Measurements from ENCODE around the gene GPR146. TPM values are rescaled to one million over a fixed set of nuclear protein-coding genes. Genes with fewer than 3 reads are reported as not detected.
"Not testable (repeated sequence)": the region's sequence is repeated elsewhere in the genome, so short reads cannot be mapped to it uniquely, and the experiment has no call there.

Gene GPR146
- total RNA-seq, 1 donor from 2014 or later = 36.1 TPM

DNA sequence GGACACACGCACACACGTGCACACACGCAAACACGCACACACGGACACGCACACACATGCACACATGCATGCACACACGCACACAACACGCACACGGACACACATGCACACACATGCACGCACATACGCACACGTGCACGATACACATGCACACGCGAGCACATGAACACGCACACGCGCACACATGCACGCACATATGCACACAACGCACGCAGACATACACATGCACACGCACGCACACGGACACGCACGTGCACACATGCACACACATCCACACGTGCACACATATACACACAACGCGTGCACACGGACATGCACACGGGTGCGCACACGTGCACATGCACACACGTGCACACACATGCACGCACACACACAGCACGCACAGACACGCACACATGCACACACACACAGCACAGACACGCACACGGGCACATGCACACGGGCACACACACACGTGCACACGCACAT is 26.2 kb downstream of the GPR146 start:
- Histone ChIP-seq H3K4me1 (peaks cover 10% of the 10 kb centered on the region), H3K4me3 (no peak overlapping the region), H3K36me3 (no peaks in the 10 kb centered on the region), H3K27me3 (no peaks in the 10 kb centered on the region), H3K9me3 (no peaks in the 10 kb centered on the region), H3K27ac (no peak overlapping the region)
- no peak for DNase-seq (ENCODE audit: extremely low spot score in 2 of 2)
- TF ChIP-seq POLR2AphosphoS5 (IDR thresholded peaks at IDR 0.05; ENCODE audit: insufficient read depth in 1 of 2, low read depth in 1 of 2) = no peak
- TF ChIP-seq POLR2A (IDR thresholded peaks at IDR 0.05) = no peak
- no peak for TF ChIP-seq CTCF (IDR thresholded peaks at IDR 0.05)
- intact Hi-C loops (cut with DNase I) = no loop called here

DNA sequence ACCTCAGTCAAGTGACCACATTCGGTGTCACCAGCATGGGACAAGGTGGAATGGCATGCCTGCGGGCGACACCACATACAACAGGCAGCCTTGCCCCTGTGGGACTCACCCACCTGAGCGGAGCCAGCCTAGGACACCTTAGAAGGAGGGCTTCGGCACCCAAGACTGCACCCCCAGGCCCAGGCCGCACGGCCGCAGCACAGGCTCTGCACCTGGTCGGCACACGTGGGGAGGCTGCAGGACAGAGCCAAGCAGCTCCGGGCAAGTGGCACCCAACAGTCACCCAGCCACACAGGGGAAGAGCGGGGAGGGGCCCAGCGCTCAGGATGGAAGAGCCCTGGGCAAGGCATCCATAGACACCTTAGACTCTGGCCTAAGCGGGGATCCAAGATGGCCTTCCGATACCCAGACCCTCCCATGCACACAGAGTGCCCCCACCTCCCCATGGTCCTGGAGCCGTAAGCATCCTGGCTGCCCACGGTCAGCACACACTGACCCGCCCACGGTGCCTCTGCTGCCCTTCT is 27.4 kb downstream of the GPR146 start:
- Histone ChIP-seq H3K4me1 (peaks cover 11% of the 10 kb centered on the region), H3K4me3 (no peak overlapping the region), H3K9me3 (no peaks in the 10 kb centered on the region), H3K36me3 (no peaks in the 10 kb centered on the region), H3K27me3 (no peaks in the 10 kb centered on the region), H3K27ac (no peak overlapping the region)
- TF ChIP-seq POLR2AphosphoS5 (IDR thresholded peaks at IDR 0.05; ENCODE audit: insufficient read depth in 1 of 2, low read depth in 1 of 2) (no peak), POLR2A (IDR thresholded peaks at IDR 0.05) (no peak), CTCF (IDR thresholded peaks at IDR 0.05) (no peak)
- no peak for DNase-seq (ENCODE audit: extremely low spot score in 2 of 2)
- intact Hi-C loops (cut with DNase I) = no loop called here

DNA sequence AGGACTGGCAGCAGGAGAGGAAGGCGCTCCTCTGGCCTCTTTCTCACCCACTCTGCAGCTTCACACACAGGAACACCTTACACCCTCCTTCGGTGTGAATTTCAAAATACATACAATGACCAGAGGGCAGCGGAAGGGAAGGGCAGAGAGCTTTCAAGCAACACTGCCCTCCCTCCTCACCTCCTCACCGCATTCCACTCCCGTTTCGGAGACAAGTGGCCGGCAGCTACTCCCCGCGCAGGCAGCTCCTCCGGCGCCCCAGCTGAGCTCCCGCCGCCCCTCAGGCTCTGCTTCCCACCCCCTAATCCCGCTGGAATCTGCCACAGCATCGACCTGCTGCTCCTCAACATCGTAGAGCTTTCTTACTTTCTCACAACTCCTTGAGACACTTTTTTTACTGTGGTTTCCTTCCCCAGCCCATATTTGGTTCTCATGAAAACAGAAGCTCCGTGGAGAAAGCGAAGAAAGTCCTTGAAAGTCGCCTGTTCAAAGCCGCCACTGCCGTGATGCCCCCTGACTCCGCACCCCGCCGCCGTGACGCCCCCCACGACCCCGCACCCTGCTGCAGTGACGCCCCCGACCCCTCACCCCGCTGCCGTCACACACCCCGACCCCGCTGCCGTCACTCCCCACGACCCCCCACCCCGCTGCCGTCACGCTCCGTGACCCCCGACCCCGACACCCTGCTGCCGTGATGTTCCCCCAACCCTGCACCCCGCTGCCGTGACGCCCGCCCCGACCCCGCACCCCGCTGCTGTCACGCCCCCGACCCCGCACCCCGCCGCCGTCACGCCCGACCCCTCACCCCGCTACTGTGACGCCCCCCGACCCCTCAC is 29.0 kb downstream of the GPR146 start:
- no peak overlapping the region for H3K4me3 ChIP-seq
- no peaks in the 10 kb centered on the region for H3K36me3 ChIP-seq
- peaks cover 12% of the 10 kb centered on the region for H3K4me1 ChIP-seq
- H3K27me3 ChIP-seq = no peaks in the 10 kb centered on the region
- H3K9me3 ChIP-seq = no peaks in the 10 kb centered on the region
- no peak for DNase-seq (ENCODE audit: extremely low spot score in 2 of 2)
- H3K27ac ChIP-seq = no peak overlapping the region
- TF ChIP-seq POLR2A (IDR thresholded peaks at IDR 0.05) = no peak
- no peak for TF ChIP-seq POLR2AphosphoS5 (IDR thresholded peaks at IDR 0.05; ENCODE audit: insufficient read depth in 1 of 2, low read depth in 1 of 2)
- intact Hi-C loops (cut with DNase I) = no loop called here

- H3K27me3 ChIP-seq; H3K4me3 ChIP-seq; H3K27ac ChIP-seq; intact Hi-C loops (cut with DNase I); H3K36me3 ChIP-seq; H3K9me3 ChIP-seq; DNase-seq (ENCODE audit: extremely low spot score in 2 of 2): not testable (repeated sequence)
- H3K4me1 ChIP-seq = peaks cover 12% of the 10 kb centered on the region
Observed at GRCh38 chr7:1074018-1074417, 29.7 kb downstream of the GPR146 start.

DNA sequence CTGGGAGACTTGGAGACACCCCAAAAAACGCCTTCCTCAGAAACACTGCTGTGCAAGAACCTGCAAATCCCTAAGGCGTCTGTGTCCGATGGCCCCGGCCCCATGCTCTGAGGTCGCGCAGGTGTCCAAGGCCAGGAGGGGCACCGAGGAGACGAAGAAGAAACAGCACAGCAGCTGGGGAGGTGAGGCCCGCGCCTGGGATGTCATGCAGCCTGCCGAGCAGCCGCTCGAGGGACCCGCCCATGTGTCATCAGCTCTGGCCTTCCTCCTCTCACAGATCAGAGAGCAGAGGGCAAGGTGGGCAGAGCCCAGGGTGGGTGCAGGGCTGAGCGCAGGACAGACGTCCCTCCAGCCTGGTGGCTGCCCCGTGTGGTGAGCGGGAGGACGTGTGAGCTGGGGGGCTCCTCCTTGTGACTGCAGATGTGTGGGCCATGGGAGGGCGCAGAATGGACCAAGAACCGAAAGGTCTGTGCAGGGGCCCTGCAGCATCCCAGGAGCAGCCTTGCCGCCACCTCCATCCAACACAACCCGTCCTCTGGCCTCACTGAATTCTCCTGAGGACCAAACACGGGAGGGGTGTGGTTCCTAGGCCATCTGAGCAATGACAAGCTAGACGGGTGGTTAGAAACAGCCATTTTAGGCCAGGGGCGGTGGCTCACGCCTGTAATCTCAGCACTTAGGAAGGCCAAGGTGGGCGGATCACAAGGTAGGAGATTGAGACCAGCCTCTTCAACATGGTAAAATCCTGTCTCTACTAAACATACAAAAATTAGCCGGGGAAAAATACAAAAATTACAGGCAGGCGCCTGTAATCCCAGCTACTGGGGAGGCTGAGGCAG is 30.5 kb downstream of the GPR146 start:
- Histone ChIP-seq H3K4me1 (peaks cover 12% of the 10 kb centered on the region), H3K9me3 (no peaks in the 10 kb centered on the region), H3K27me3 (no peaks in the 10 kb centered on the region), H3K27ac (no peak overlapping the region), H3K4me3 (no peak overlapping the region), H3K36me3 (no peaks in the 10 kb centered on the region)
- intact Hi-C loops (cut with DNase I) = no loop called here
- TF ChIP-seq POLR2A (IDR thresholded peaks at IDR 0.05) = no peak
- TF ChIP-seq CTCF (IDR thresholded peaks at IDR 0.05) = no peak
- no peak for TF ChIP-seq POLR2AphosphoS5 (IDR thresholded peaks at IDR 0.05; ENCODE audit: insufficient read depth in 1 of 2, low read depth in 1 of 2)
- DNase-seq (ENCODE audit: extremely low spot score in 2 of 2) = no peak
